GM21737 (cell line): ENCODE data around the gene JARID2.
"Not testable (repeated sequence)": the region's sequence is repeated elsewhere in the genome, so short reads cannot be mapped to it uniquely, and the experiment has no call there.

Experiments used
- ATAC-seq: cut with Tn5 transposase; IDR thresholded peaks from one replicate; pipeline ENCODE4 v1.9.1; 2021; ENCODE audit warnings: mild to moderate bottlenecking, moderate library complexity; ENCODE audit not compliant: unreplicated experiment

Gene JARID2

DNA sequence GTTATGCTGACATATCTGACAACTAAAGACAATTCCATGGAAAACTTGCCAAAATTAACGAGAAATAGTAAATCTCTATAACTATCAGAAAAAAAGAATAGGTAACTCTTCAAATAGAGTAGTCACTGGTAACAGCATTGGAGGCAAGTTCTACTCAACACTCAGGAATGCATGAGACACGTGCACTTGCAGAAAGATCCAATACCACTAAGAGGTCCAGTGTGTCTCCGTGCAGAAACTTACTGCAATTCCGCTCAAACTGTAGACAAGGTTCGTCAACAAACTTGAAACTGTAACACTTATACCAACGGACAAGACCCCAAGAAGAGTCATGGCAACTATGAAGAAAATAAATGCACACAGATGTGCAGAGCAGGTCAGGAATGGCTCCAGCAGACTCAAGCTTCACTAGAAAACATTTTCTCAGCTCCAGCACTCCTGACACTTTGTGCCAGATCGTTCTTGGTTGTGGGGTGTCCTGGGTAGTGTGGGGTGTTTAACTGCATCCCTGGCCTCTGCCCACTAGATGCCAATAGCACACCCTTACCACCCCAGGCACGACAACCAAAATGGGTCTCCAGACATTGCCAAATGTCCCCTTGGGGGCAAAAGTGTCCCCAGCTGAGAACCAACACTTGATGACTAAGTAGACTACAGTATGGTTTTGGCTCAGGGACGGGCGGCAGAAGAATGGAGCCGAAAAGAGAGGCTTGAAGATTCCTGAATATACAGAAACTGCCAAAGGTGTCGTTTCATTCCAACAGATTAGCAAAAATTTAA is 282.2 kb downstream of the JARID2 start:
- no peak for ATAC-seq

DNA sequence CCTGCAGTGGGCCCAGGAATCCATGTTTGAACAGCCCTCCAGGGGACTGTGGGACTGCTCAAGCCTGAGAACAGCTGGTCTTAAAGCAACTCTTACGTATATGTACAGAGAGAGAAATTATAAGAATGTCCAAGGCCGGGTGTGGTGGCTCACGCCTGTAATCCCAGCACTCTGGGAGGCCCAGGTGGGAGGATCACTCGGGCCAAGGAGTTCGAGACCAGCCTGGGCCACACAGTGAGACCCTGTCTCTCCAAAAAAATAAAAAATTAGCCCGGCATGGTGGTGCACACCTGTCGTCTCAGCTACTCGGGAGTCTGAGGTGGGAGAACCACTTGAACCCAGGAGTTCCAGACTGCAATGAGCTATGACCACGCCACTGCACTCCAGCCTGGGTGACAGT is 283.0 kb downstream of the JARID2 start:
- ATAC-seq: no peak

DNA sequence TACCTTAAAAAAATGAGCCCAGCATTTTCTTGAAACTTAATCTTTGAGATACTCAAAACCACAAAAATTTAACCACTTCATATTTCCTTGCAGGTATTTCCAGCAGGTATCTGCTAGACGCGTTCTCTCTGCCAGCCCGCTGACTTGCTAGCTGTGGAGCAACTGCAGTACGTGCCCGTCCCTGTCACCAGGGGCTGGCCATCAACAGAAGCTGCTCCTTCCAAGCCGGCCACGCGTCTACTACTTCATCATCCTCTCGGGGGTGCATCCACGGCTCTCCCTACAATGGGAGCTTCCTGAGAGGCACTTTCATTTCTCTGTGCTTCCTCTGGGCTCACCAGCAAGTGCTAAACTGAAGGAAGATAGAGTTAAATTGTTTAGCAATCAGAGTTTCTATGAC is 284.5 kb downstream of the JARID2 start:
- ATAC-seq: no peak

DNA sequence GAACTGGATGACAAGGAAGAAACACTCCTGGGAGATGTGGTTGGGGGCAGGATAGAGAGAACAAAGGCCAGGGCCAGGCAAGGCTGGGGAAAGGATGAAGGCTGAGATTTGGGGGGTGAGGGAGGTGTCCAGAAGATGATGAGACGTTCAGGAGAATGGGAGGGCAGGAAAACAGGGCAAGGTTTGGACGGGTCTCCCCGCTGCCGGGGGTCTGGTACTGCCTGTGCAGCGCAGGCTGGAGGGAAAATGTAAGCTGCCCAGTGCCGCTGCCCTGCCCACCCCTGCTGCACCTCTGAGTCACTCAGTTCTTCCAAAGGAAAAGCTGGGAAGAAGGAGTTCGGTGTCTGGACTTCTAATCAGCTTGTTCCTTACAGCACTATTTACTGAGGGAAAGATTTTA is 286.1 kb downstream of the JARID2 start:
- ATAC-seq: no peak

DNA sequence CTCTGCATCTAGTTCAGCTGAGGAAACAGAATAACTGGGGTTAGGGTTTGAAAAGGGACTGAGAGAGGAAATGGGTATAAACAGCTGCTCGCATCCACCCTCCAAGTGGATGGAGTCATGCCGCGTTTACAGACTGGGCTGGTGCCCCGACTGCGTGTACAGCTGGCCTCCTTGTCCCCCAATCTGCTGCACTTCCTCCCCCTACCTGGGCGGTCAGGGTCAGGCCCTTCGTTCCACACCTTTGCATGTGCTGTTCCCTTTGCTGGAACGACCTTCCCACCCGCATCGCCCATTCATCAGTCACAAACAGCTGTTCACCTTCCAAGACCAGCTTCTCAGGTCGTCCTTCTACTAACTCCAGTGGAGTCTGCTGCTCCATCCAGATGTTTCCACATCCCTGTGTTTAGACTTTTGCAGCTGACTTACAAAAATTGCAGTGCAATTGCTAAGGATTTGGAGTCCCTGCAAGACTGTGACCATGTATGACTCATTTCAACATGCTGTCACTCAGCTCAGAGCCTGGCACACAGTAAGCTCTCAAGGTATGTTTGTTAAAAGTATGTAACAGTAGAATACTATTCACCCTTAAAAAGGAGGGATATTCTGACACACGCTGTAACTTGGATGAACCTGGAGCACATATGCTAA is 287.6 kb downstream of the JARID2 start:
- no peak for ATAC-seq

DNA sequence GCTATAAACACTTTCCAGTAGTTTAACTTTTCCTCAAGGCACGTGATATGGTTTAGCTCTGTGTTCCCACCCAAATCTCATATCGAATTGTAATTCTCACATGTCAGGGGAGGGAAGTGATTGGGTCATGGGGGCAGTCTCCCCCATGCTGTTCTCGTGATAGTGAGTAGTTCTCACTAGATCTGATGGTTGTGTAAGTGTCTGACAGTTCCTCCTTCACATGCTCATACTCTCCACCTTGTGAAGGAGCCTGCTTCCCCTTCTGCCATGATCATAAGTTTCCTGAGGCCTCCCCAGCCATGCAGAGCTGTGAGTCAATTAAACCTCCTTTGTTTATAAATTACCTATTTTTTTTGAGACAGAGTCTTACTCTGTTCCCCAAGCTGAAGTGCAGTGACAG is 289.1 kb downstream of the JARID2 start:
- ATAC-seq: no peak

DNA sequence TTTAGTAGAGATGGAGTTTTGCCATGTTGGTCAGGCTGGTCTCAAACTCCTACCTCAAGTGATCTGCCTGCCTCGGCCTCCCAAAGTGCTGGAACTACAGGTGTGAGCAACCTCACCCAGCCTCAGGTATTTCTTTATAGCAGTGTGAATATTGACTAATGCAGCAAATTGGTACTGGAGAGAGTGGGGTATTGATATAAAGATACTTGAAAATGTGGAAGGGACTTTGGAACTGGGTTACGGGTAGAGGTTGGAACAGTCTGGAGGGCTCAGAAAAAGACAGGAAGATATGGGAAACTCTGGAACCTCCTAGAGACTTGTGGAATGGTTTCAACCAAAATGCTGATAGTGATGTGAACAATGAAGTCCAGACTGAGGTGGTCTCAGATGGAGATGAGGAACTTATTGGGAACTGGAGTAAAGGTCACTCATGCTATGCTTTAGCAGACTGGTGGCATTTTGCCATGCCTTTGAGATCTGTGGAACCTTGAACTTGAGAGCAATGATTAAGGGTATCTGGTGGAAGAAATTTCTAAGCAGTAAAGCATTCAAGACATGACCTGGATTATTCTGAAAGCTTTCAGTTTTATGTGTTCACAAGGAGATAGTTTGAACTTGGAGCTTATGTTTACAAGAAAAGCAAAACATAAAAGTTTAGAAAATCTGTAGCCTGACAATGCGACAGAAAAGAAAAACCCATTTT is 289.8 kb downstream of the JARID2 start:
- ATAC-seq: no peak

DNA sequence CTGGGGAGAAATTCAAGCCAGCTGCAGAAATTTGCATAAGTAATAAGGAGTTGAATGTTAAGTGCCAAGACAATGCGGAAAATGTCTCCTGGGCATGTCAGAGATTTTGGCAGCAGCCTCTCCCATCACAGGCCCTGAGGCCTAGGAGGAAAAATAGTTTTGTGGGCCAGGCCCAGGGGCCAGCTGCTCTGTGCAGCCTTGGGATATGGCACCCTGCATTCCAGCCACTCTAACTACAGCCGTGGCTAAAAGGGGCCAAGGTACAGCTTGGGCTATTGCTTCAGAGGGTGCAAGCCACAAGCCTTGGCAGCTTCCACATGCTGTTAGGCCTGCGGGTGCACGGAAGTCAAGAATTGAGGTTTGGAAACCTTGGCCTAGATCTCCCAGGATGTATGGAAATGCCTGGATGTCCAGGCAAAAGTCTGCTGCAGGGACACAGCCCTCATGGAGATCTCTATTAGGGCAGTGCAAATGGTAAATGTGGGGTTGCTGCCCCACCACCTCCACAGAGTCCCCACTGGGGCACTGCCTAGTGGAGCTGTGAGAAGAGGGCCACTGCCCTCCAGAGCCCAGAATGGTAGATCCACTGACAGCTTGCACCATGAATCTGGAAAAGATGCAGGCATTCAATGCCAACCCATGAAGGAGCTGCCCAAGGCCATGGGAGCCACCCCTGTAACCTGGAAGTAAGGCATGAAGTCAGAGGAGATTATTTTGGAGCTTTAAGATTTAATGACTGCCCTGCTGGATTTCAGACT is 290.5 kb downstream of the JARID2 start:
- ATAC-seq: no peak

DNA sequence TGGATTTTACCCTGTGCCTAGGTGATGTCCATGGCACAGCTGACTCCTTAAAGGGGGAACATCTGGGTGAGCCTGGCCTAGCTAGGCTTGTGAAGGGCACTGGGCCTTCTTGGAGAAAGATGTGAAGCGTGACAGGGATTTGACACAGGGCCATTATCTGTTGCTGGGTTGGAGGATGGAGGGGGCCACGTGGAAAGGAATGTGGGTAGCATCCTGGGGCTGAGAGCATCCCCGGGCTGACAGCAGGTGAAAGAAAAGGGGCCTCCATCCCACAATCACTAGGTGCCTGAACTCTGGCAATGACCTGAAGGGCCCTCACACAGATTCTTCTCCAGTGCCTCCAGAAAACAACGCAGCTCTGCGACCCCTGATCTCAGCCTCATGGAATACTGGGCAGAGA is 292.2 kb downstream of the JARID2 start:
- ATAC-seq: no peak

DNA sequence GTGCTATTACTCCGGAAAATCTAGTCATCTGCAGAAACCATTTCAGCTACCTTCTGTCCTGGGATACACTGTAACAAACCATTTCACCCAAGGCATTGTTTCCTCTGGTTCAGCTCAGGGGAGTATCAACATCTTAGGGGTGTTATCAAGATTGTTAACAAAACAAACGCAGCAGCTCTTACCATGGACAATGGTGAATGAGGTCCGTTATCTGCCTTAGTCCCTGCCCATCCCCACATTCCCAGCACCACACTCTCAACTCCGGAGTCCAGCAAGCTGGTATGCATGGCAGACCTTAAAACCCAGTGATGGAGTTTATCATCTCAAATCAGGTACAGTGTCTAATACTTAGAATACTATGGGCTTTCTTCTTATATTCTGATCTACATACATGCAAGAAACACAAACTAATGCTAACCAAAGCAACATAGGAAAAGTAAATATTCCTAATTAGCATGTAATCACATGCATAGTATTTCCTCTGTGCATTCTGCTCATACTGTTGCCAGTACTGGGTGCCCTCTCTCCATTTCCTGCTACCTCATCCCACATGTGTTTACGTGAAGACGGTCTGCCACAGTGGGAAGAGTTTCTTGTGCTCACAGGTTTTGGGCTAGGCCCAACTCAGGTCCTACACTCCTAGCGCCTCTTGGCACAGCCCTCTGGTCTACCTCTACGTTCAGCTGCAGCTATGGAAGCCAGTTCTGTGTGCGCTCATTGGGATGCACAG is 293.1 kb downstream of the JARID2 start:
- no peak for ATAC-seq

DNA sequence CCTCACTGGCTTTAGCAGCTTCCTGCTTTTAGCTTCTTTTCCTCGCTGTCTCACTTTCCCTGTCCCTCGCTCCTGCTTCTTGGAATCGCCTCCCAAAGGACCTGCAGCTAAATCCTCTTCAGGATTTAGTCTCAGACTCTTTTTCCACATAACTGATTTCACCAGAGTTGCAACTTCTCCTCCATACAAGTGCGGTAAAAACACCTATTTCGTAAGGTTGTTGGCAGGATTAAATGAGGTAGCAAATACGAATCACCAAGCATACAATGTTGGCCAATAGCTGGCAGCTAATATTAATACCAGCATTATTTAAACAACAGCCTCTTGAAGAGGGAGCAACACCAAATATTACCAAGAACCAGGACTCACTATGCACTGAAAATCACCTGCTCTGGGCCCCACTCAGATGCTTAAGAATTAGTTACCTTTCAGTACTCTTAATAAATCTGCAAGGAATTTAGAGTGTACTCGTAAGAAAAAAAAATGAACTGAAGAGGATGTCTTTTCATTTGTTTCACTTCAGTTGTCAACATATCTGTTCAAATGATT is 293.9 kb downstream of the JARID2 start:
- no peak for ATAC-seq

DNA sequence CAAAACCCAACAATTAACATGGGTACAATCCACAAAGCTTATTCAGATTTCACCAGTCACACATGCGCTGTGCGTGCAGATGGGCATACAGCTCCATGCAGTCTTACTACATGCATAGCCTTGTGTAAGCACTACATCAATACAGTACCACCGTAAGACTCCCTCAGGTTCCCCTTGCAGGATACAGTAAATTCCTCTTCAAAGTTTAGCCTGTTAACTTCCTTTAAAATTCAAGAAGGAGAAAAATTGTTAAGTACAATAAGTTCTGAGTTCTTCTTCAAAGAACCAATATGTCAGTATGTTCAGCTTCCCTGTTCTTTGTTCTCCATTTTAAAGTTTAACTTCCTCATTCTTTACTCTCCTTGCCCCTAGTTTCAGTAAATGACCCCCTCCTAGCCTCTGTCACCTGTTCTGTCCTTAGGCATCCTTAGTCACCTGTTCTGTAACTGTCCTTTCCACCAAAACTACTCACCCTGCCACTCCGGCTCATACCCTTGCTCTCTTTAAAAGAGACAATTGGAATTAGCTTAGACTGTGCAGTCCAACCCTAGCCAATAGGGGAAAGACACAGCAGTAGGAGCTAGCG is 297.6 kb downstream of the JARID2 start:
- not testable (repeated sequence) for ATAC-seq

DNA sequence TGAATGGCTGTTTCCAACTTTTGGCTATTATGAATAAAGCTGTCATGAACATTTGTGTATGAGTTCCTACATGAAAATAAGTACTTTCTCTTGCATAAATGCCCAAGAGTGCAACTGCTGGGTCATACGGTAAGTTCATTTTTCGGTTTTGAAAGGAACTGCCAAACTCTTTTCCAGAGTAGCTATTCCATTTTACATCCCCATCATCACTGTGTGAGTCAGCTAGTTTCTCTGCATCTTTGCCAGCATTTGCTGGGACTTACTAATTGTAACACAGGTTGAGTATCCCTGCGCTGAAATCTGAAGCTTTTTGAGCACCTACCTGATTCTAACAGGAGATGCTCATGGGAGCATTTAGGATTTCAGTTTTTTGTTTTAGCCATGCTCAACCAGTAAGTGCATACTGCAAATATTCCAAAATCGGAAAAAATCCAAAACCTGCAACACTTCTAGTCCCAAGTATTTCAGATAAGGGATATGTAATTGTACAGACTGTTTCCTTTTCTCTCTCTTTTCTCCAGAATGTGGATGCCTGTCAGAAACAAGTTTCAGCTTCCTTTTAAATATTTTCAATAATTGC is 298.5 kb downstream of the JARID2 start:
- ATAC-seq: no peak

DNA sequence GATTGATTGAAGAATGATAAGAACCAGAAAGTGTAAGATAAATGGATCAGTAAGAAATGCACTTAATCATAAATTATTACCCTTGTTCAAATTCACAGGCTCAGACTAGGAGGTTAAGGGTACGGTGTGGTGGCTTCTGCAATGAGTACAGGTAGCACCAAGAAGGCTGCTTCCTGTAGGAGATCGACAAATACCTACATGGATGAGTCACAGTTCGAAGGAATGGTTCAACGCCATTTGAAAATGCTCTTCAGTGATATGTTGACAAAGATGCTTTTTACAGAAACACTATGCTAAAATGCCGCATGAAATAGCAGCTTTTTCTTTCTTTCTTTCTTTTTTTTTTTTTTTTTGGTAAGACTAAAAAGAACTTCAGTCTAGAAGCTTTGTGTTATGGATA is 300.7 kb downstream of the JARID2 start:
- ATAC-seq: no peak

DNA sequence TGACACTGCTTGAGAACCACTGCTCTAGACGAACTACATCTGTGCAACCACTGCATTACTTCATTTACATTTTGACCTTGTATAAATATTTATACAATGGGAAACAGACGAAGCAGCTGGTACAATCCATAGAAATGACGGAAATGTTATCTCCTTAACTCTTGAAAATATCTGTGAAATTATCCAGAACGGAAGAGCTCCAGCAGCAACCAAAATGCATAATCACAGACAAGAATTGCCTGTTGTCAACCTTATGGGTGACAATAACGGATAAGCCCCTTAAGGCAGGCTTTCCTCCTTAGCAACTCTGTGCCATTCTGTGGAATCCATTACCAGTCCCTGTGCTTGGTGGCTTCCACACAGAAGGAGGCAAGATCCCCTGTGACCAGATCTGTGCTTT is 301.5 kb downstream of the JARID2 start:
- no peak for ATAC-seq

DNA sequence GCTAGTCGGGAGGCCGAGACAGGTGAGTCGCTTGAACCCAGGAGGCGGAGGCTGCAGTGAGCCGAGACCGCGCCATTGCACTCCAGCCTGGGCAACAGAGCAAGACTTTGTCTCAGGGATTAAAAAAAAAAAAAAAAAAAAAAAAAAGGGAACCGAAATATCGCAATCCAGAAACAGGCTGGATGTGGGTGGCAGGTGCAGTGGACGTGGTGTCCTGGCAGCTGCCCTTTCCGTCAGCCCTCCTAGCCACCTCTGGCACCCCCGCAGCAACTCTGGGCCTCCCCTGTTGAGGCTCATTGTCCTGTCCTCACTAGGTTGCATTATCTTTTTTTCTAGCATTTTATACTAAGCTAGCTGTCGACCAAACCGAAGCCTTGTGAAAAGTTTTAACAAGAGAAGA is 303.5 kb downstream of the JARID2 start:
- ATAC-seq: no peak

DNA sequence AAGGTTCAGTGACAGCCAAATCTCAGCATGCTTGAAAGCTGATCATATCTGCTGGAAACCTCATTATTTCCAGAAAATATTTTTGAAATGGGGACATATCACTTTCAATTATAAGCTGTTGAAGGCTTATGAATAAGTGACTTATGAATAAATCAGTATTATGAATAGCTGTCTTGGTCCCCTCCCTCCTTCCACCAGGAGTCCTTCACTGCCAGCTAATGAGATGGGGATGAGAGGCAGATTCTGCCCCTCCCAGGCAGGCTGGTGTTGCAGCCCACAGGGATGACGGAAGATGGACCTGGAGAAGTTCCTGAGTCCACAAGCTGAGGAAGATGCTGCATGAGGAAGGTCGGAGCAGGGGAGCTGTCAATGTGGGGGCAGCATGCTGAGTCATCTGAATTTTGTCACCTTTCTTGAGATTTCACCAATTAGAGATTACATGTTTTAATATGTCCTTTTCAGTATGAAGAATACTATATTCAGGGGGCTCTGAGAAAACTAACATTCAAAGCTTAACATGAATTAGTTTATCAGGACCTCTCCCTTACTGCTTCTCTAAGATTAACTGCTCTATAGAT is 304.8 kb downstream of the JARID2 start:
- no peak for ATAC-seq

DNA sequence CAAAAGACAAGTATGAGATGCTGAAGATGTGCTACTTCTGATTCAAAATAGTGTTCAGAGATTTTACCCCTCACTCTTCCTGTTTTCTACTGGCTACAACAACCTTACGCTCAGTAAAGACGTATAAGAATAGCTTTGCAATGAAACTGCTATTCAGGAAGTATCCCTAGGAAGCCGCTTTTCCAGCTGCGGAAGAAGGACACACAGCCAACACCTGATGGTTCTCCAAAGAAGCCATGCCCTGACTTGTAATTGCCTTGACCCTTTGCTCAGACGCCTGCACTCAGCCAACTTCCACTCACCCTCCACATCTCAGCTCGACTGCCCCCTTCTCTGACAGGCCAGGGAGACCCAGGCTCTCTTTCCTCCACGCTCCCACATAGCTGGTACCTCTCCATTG is 305.4 kb downstream of the JARID2 start:
- ATAC-seq: no peak

DNA sequence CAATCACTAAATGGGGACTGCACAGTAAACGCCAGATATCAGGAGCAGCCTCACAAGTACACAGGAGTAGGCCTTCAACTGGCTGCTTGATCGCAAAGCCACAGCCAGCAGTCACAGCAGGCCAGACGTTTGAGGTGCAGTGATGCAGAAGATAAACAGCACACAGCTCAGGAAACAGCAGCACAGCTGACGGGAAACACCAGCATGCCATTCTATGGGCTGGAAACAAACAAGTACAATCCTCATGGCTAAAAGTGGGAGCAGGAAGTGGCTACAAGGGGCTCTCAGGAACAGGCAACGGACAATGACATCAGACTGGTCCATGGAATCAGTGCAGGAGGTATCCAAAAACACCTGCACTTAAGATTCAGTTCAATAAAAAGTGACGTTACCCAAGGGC is 305.9 kb downstream of the JARID2 start:
- ATAC-seq: no peak
